NB4 (cell line): Measurements from ENCODE around the gene MIA3.

Experiments used
- POLR2A ChIP-seq: IDR thresholded peaks from 2 replicates; pipeline ENCODE4 v1.6.1; 2011; ENCODE audit warnings: mild to moderate bottlenecking; ENCODE audit not compliant: insufficient read length; ENCODE audit errors: extremely low read depth
- TF ChIP-seq, protein P1 (sequence below): IDR thresholded peaks from 2 replicates; pipeline ENCODE4 v1.6.1; 2011; ENCODE audit warnings: low read depth, low read length
- TF ChIP-seq, protein P2 (sequence below): IDR thresholded peaks from one replicate; pipeline ENCODE4 v1.5.1; 2012; ENCODE audit warnings: low read depth, low read length

DNA sequence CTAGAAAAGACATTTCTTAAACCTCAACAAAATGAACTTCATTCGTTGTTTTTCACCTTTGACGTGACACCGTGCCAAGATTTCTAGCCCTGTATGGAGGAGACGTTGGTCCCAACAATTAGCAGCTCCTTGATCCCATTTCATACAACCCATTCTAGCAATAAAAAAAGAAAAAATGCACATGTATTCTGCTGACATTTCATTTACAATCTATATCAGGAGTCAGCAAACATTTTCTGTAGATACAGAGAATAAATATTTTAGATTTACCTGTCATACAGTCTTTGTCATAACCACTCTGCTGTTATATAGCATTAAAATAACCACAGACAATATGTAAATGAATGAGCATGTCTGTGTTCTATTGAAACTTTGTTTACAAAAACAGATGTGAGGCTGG, 21.2 kb upstream of the MIA3 start:
- TF ChIP-seq, protein P1, sequence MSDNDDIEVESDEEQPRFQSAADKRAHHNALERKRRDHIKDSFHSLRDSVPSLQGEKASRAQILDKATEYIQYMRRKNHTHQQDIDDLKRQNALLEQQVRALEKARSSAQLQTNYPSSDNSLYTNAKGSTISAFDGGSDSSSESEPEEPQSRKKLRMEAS = no peak
- TF ChIP-seq, protein P2, sequence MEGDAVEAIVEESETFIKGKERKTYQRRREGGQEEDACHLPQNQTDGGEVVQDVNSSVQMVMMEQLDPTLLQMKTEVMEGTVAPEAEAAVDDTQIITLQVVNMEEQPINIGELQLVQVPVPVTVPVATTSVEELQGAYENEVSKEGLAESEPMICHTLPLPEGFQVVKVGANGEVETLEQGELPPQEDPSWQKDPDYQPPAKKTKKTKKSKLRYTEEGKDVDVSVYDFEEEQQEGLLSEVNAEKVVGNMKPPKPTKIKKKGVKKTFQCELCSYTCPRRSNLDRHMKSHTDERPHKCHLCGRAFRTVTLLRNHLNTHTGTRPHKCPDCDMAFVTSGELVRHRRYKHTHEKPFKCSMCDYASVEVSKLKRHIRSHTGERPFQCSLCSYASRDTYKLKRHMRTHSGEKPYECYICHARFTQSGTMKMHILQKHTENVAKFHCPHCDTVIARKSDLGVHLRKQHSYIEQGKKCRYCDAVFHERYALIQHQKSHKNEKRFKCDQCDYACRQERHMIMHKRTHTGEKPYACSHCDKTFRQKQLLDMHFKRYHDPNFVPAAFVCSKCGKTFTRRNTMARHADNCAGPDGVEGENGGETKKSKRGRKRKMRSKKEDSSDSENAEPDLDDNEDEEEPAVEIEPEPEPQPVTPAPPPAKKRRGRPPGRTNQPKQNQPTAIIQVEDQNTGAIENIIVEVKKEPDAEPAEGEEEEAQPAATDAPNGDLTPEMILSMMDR = no peak
- TF ChIP-seq POLR2A = no peak
